GM12878 (cell line): ENCODE data around the gene THBS3. TPM values are rescaled to one million over a fixed set of nuclear protein-coding genes. Genes with fewer than 3 reads are reported as not detected.

Experiments used
- ATF3 ChIP-seq: IDR thresholded peaks from 2 replicates; pipeline ENCODE4 v1.6.1; 2011; ENCODE audit warnings: low read depth, mild to moderate bottlenecking, low read length, moderate library complexity, borderline replicate concordance; ENCODE audit errors: extremely low read depth
- BACH1 ChIP-seq: fragments of 450-650 bp; IDR thresholded peaks from 2 replicates; pipeline ENCODE4 v1.6.1; 2017; ENCODE audit warnings: mild to moderate bottlenecking, borderline replicate concordance
- CHD4 ChIP-seq: fragments of 200-600 bp; sonication (generic); IDR thresholded peaks from 2 replicates; pipeline ENCODE4 v1.6.1; 2016; ENCODE audit warnings: mild to moderate bottlenecking
- E4F1 ChIP-seq: fragments of 450-650 bp; IDR thresholded peaks from 2 replicates; pipeline ENCODE4 v1.6.1; 2018; ENCODE audit warnings: borderline replicate concordance, mild to moderate bottlenecking; ENCODE audit not compliant: partially characterized antibody
- EED ChIP-seq: sonication (generic); IDR thresholded peaks from 2 replicates; pipeline ENCODE4 v1.6.1; 2016; ENCODE audit warnings: antibody characterized with exemption, low read depth
- ETV6 ChIP-seq, 2 experiments: fragments of 450-650 bp in 1 of 2; IDR thresholded peaks in 1 of 2; conservative IDR thresholded peaks in 1 of 2; 2 replicates each; pipeline ENCODE4 v1.6.1; 2014; ENCODE audit warnings: antibody characterized with exemption in 1 of 2, borderline replicate concordance in 1 of 2, low read depth in 1 of 2, mild to moderate bottlenecking in 1 of 2, moderate library complexity in 1 of 2
- GATAD2B ChIP-seq: fragments of 450-650 bp; conservative IDR thresholded peaks from 2 replicates; pipeline ENCODE4 v1.6.1; 2017; ENCODE audit warnings: low read depth, mild to moderate bottlenecking, moderate library complexity
- HDAC6 ChIP-seq: fragments of 200-600 bp; sonication (generic); IDR thresholded peaks from one replicate; pipeline ENCODE4 v1.8.0; 2017; ENCODE audit warnings: antibody characterized with exemption; ENCODE audit not compliant: unreplicated experiment
- HDGF ChIP-seq: fragments of 450-650 bp; IDR thresholded peaks from 2 replicates; pipeline ENCODE4 v1.6.1; 2016; ENCODE audit warnings: antibody characterized with exemption
- IKZF1 ChIP-seq: fragments of 450-650 bp; conservative IDR thresholded peaks from 2 replicates; pipeline ENCODE4 v1.6.1; 2017; ENCODE audit warnings: antibody characterized with exemption, mild to moderate bottlenecking
- JUND ChIP-seq: IDR thresholded peaks from 2 replicates; pipeline ENCODE4 v1.6.1; 2012; ENCODE audit warnings: low read depth, mild to moderate bottlenecking, low read length, improper control_type of control experiment, moderate library complexity
- NBN ChIP-seq: fragments of 450-650 bp; IDR thresholded peaks from 2 replicates; pipeline ENCODE4 v1.6.1; 2016
- NFIC ChIP-seq: IDR thresholded peaks from 2 replicates; pipeline ENCODE4 v1.6.1; 2012; ENCODE audit warnings: low read depth, mild to moderate bottlenecking, inconsistent platforms, low read length, moderate library complexity
- NR2F1 ChIP-seq: fragments of 450-650 bp; conservative IDR thresholded peaks from 2 replicates; pipeline ENCODE4 v1.6.1; 2017; ENCODE audit warnings: mild to moderate bottlenecking
- NRF1 ChIP-seq: conservative IDR thresholded peaks from 2 replicates; pipeline ENCODE4 v1.6.1; 2011; ENCODE audit warnings: mild to moderate bottlenecking, low read depth, low read length, improper control_type of control experiment
- POLR2AphosphoS2 ChIP-seq: IDR thresholded peaks from 2 replicates; pipeline ENCODE4 v1.6.1; 2011; ENCODE audit warnings: low read depth, mild to moderate bottlenecking, low read length, improper control_type of control experiment, moderate library complexity
- POLR2AphosphoS5 ChIP-seq: IDR thresholded peaks from 2 replicates; pipeline ENCODE4 v1.6.1; 2011; ENCODE audit warnings: mild to moderate bottlenecking, low read length, inconsistent platforms
- RAD21 ChIP-seq: IDR thresholded peaks from 2 replicates; pipeline ENCODE4 v1.6.1; 2011; ENCODE audit warnings: mild to moderate bottlenecking, low read depth, low read length, moderate library complexity; ENCODE audit not compliant: insufficient read depth
- RBBP5 ChIP-seq: fragments of 200-600 bp; sonication (generic); conservative IDR thresholded peaks from 2 replicates; pipeline ENCODE4 v1.6.1; 2016
- SMC3 ChIP-seq: IDR thresholded peaks from 2 replicates; pipeline ENCODE4 v1.6.1; 2011; ENCODE audit warnings: low read length, improper control_type of control experiment, borderline replicate concordance
- TCF12 ChIP-seq: IDR thresholded peaks from 2 replicates; pipeline ENCODE4 v1.6.1; 2011; ENCODE audit warnings: low read depth, mild to moderate bottlenecking, low read length
- polyA plus RNA-seq, 11 experiments: library from polyadenylated mRNA; depleted of rRNA in 4 of 11; unstranded in 6 of 11; stranded (reverse) in 5 of 11; fragments of >200 nt; fragmentation: Nextera tagmentation in 4 of 11; fragmentation: Illumina TruSeq in 1 of 11; extraction: Ambion mirVana in 4 of 11; extraction: Trizol in 1 of 11; gene quantifications; 1 replicate in 1 of 11; 2 replicates in 10 of 11; pipeline versions ENCODE4 v1.2.1 to v1.2.3, GENCODE V29; 2011 to 2016; ENCODE audit warnings: inconsistent platforms in 2 of 11, missing spikeins in 2 of 11, low read depth in 1 of 11
- total RNA-seq, 4 experiments: library from RNA; depleted of rRNA in 3 of 4; stranded (reverse); fragments of >200 nt in 3 of 4; fragmentation: Illumina TruSeq in 1 of 4; extraction: Trizol in 1 of 4; gene quantifications; 2 replicates each; pipeline versions ENCODE4 v1.2.1 to v1.2.3, GENCODE V29; 2013 to 2021
- TF ChIP-seq, protein P1 (sequence below): fragments of 450-650 bp; IDR thresholded peaks from 2 replicates; pipeline ENCODE4 v1.6.1; 2017; ENCODE audit warnings: mild to moderate bottlenecking, moderate library complexity
- TF ChIP-seq, protein P2 (sequence below): fragments of 450-650 bp; IDR thresholded peaks from 2 replicates; pipeline ENCODE4 v1.6.1; 2017; ENCODE audit warnings: low read depth, mild to moderate bottlenecking, moderate library complexity

THBS3 gene
- total and polyA plus RNA-seq, 10 of the 15 experiments (the other 5 are each of a cell fraction or from before 2014, with no cell fraction given), result 0.66 to 3.6 (median 2.0) TPM

DNA sequence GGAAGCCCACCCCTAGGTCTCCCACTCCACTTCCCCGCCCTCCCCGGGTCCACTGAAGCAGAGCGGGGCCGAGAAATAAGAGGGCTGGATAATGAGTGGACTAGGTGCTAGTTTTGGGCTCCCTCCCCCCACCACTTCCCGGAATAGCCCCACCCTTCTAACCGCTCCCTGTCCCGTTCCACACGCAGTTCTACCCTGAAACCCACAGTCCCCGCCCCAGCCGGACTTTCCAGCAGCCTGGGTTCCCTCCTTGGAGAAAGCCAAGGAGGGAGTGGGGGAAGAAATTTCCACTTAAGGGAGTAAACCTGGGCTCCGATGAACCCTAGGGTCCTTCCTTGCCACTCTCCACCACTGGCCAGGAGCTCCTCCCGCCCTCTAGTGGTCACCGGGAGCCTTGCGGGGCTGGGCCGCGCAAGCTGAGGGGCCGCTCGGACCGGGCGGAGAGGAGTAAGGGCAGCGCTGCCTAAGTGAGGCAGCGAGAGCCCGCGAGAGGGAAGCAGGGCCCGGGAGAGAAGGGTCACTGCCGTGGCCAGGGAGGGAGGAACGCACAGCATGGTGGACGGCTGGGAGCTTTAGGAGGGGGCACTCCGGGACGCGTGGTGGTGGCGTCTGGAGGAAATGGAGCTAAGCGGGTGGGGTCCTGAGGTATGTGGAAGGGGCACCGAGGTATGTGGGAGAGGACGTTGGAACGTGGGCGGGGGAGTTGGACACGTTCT is 14.3 kb downstream of the THBS3 start (continued):
- TF ChIP-seq, protein P1, sequence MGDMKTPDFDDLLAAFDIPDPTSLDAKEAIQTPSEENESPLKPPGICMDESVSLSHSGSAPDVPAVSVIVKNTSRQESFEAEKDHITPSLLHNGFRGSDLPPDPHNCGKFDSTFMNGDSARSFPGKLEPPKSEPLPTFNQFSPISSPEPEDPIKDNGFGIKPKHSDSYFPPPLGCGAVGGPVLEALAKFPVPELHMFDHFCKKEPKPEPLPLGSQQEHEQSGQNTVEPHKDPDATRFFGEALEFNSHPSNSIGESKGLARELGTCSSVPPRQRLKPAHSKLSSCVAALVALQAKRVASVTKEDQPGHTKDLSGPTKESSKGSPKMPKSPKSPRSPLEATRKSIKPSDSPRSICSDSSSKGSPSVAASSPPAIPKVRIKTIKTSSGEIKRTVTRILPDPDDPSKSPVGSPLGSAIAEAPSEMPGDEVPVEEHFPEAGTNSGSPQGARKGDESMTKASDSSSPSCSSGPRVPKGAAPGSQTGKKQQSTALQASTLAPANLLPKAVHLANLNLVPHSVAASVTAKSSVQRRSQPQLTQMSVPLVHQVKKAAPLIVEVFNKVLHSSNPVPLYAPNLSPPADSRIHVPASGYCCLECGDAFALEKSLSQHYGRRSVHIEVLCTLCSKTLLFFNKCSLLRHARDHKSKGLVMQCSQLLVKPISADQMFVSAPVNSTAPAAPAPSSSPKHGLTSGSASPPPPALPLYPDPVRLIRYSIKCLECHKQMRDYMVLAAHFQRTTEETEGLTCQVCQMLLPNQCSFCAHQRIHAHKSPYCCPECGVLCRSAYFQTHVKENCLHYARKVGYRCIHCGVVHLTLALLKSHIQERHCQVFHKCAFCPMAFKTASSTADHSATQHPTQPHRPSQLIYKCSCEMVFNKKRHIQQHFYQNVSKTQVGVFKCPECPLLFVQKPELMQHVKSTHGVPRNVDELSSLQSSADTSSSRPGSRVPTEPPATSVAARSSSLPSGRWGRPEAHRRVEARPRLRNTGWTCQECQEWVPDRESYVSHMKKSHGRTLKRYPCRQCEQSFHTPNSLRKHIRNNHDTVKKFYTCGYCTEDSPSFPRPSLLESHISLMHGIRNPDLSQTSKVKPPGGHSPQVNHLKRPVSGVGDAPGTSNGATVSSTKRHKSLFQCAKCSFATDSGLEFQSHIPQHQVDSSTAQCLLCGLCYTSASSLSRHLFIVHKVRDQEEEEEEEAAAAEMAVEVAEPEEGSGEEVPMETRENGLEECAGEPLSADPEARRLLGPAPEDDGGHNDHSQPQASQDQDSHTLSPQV, result peak; percentile 42; the same call in 1 of the 2 replicates
- no peak for TF ChIP-seq NFIC
- no peak for TF ChIP-seq POLR2AphosphoS5
- no peak for TF ChIP-seq RBBP5
- TF ChIP-seq RAD21, result peak; percentile 68
- TF ChIP-seq EED, result peak; percentile 23
- no peak for TF ChIP-seq CHD4
- TF ChIP-seq GATAD2B, result peak; percentile 68
- peak; percentile 67 for TF ChIP-seq IKZF1
- TF ChIP-seq SMC3, result peak; percentile 48; the same call in 1 of the 2 replicates
- peak; percentile 40; the same call in 1 of the 2 replicates for TF ChIP-seq NR2F1
- TF ChIP-seq HDAC6, result peak; percentile 32
- no peak for TF ChIP-seq ATF3
- TF ChIP-seq, protein P2, sequence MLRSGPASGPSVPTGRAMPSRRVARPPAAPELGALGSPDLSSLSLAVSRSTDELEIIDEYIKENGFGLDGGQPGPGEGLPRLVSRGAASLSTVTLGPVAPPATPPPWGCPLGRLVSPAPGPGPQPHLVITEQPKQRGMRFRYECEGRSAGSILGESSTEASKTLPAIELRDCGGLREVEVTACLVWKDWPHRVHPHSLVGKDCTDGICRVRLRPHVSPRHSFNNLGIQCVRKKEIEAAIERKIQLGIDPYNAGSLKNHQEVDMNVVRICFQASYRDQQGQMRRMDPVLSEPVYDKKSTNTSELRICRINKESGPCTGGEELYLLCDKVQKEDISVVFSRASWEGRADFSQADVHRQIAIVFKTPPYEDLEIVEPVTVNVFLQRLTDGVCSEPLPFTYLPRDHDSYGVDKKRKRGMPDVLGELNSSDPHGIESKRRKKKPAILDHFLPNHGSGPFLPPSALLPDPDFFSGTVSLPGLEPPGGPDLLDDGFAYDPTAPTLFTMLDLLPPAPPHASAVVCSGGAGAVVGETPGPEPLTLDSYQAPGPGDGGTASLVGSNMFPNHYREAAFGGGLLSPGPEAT, result peak; percentile 53; the same call in 1 of the 2 replicates
- TF ChIP-seq E4F1, result no peak
- peak; percentile 86 for TF ChIP-seq HDGF
- TF ChIP-seq ETV6 (conservative IDR thresholded peaks at IDR 0.05 in 1 of 2, IDR thresholded peaks at IDR 0.05 in 1 of 2; ENCODE audit: borderline replicate concordance in 1 of 2, low read depth in 1 of 2), result no peak
- no peak for TF ChIP-seq NRF1
- TF ChIP-seq TCF12, result 0 out of 2 replicates have a peak, but pooled peaks have one; percentile 4
- TF ChIP-seq NBN, result peak; percentile 58
- TF ChIP-seq JUND, result no peak
- peak; percentile 27; the same call in 1 of the 2 replicates for TF ChIP-seq BACH1
- no peak for TF ChIP-seq POLR2AphosphoS2
